Thoracic aorta (tissue), 2 donors: ENCODE data around the gene ACOT7. TPM values are rescaled to one million over a fixed set of nuclear protein-coding genes. Genes with fewer than 3 reads are reported as not detected.
A peak's percentile ranks its signal among the peaks of the same experiment; 100 is the strongest.

Experiments
- ATAC-seq: fragments of 150-250 bp; one replicate; pipeline ENCODE4 v1.8.0; 2017; ENCODE audit warnings: low read depth; ENCODE audit not compliant: insufficient number of reproducible peaks, low FRiP score
- DNase-seq: peaks from one replicate; pipeline ENCODE4 v3.0.0-alpha.2; 2020; ENCODE audit warnings: low spot score
- H3K27ac ChIP-seq, 2 donors: fragments of 200-600 bp; sonication (generic); 1 replicate in 1 of 2; 2 replicates in 1 of 2; pipeline ENCODE4 v1.5.1; 2016; ENCODE audit warnings: mild to moderate bottlenecking in 2 of 2, moderate library complexity in 2 of 2
- H3K27me3 ChIP-seq: fragments of 200-600 bp; sonication (generic); replicated peaks from 2 replicates; pipeline ENCODE4 v1.6.0; 2016; ENCODE audit warnings: mild to moderate bottlenecking; ENCODE audit not compliant: insufficient read depth
- H3K36me3 ChIP-seq: fragments of 200-600 bp; sonication (generic); one replicate; pipeline ENCODE4 v1.5.1; 2016
- H3K4me1 ChIP-seq, 2 donors: fragments of 200-600 bp; sonication (generic); 1 replicate in 1 of 2; 2 replicates in 1 of 2; pipeline versions ENCODE4 v1.5.1 to v1.6.0; 2016; ENCODE audit warnings: low read depth in 2 of 2, mild to moderate bottlenecking in 1 of 2; ENCODE audit not compliant: control insufficient read depth in 1 of 2
- H3K4me3 ChIP-seq: fragments of 200-600 bp; sonication (generic); 2 replicates; pipeline ENCODE4 v1.5.1; 2016; ENCODE audit warnings: mild to moderate bottlenecking
- H3K9me3 ChIP-seq: fragments of 200-600 bp; sonication (generic); 2 replicates; pipeline ENCODE4 v1.5.1; 2016
- CTCF ChIP-seq: fragments of 200-600 bp; sonication (generic); IDR thresholded peaks from one replicate; pipeline ENCODE4 v1.5.1; 2019; ENCODE audit warnings: antibody characterized with exemption
- total RNA-seq, 2 donors: library from RNA; depleted of rRNA; stranded (reverse); fragments of >200 nt; gene quantifications; one replicate each; pipeline versions ENCODE4 v1.1.0 to v1.2.3, GENCODE V29; 2016

The ACOT7 gene
- total RNA-seq, 2 donors from 2014 or later = 23.7 to 33.0 TPM

DNA sequence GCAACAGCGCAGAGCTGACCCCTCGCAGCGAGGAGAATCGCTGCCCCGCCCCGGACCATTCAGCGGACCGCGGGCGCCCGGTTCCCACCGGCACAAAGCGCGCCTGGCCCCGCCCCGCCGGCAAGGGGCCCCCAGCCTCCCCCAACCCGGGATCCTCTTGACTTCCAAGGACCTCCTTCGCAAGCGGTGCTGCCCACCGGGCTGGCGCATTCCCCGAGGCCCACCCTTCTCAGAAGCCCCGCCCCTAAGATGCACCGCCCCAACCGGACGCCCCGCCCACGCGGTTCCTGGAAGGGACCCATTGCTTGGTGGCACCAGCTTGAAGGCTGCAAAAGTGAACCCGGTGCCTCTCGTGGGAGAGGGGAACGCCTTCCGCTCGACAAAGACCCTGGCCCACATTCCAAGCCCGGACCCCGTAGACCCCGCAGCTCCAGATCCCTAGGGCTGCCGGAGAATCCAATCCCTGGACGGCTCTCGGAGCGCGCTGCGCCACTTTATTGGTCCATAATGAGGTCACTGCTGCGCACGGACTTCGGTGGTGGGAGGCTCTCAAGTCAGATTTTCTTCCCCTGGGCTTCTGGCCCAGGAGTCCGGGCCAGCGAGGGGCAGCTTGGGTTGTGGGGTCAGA lies 147.6 kb downstream of the ACOT7 start:
- Histone ChIP-seq H3K36me3 (no peaks in the 10 kb centered on the region), H3K27me3 (peaks cover 35% of the 10 kb centered on the region), H3K9me3 (no peaks in the 10 kb centered on the region), H3K27ac (no peak overlapping the region), H3K4me3 (no peak overlapping the region), H3K4me1 (peaks cover 6 to 15% of the 10 kb centered on the region in 2 donors)
- ATAC-seq = no peak
- DNase-seq = no peak
- TF ChIP-seq CTCF = no peak

GRCh38 chr1:6245086-6245868 lies 148.3 kb downstream of the ACOT7 start:
- no peaks in the 10 kb centered on the region for H3K36me3 ChIP-seq
- peaks cover 6 to 15% of the 10 kb centered on the region in 2 donors for H3K4me1 ChIP-seq
- no peak for ATAC-seq
- DNase-seq = no peak
- no peak overlapping the region for H3K27ac ChIP-seq
- peak; percentile 86 for TF ChIP-seq CTCF
- H3K4me3 ChIP-seq = peak overlapping the region; percentile 31
- no peaks in the 10 kb centered on the region for H3K9me3 ChIP-seq
- H3K27me3 ChIP-seq = peaks cover 42% of the 10 kb centered on the region

DNA sequence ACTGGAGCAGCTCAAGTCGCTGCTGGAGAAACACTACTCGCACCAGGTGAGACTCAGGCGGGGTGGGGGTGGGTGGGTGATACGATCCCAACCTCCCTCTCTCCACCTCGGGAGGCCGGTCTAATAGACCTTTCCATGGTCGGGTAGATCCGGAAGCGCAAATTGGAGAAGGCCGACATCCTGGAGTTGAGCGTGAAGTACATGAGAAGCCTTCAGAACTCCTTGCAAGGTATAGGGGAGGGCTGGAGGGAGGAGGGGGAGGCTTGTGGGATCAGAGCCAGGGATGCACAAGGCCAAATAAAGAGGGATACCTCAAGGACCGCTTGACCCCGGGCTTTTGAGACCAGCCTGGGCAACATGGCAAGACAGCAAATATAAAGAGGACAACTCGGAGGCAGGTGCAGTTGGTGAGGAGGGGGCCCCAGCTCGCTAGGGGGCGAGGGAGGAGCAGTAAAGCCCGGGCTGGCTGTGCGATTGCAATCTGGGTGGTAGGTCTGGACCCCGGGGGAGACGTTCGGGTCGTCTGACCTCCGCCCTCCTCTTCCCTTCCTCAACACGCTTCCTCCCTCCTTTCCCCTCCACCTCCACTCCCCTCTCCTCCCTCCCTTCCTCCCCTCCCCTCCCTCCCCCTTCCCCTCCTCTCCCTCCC lies 149.0 kb downstream of the ACOT7 start:
- Histone ChIP-seq H3K36me3 (no peaks in the 10 kb centered on the region), H3K9me3 (no peaks in the 10 kb centered on the region), H3K27me3 (peaks cover 48% of the 10 kb centered on the region), H3K4me1 (peaks cover 6 to 15% of the 10 kb centered on the region in 2 donors), H3K27ac (no peak overlapping the region), H3K4me3 (no peak overlapping the region)
- DNase-seq (no peak), ATAC-seq (no peak)
- no peak for TF ChIP-seq CTCF

- DNase-seq = no peak
- no peak for ATAC-seq
- Histone ChIP-seq H3K27ac (no peak within 1 kb of the TSS), H3K4me3 (no peak within 1 kb of the TSS), H3K36me3 (no peaks in the 10 kb centered on the region), H3K27me3 (peaks cover 48% of the 10 kb centered on the region), H3K9me3 (no peaks in the 10 kb centered on the region), H3K4me1 (peaks cover 6 to 15% of the 10 kb centered on the region in 2 donors)
- no peak for TF ChIP-seq CTCF
Observed at GRCh38 chr1:6243993-6244392, 149.6 kb downstream of the ACOT7 start, which contains the start of gene HES3. TSS of gene HES3 (plus strand) at chr1:6244179. CDS start at chr1:6244366, 187 bp downstream.
